SK-N-SH treated with all-trans-retinoic acid at 6 μM for 48 hours (cell line): ENCODE results near the gene RUFY4.

ENCODE experiments used
- PATZ1 ChIP-seq: fragments of 250-450 bp; sonication (Bioruptor Pico); IDR thresholded peaks from 2 replicates; pipeline ENCODE4 v1.8.0; 2020; ENCODE audit warnings: mild to moderate bottlenecking, moderate library complexity, borderline replicate concordance

RUFY4 gene

GRCh38 chr2:218138047-218138446 is 69.0 kb downstream of the RUFY4 start (continued):
- TF ChIP-seq PATZ1 (CRISPR knock-in tag), result no peak
